Measurements from ENCODE around the gene SLC6A11.

SLC6A11 gene

DNA sequence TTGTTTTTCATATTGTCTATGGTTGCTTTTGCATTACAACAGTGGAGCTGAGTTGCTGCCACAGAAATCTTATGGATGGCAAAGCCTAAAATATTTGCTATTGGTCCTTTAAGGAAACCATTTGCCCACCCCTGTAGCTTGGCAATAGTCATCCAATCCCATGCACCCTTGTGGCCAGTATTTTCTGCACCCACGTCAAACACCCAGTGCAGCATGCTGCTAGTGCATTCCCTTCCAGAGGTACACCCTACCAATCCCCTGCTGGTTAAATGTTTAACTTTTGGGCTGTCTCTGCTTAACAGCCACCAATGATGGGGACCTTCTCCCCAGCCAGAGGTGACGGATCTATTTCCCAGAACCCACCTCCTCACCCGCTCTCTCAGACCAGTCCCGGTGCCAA, 23.8 kb upstream of the SLC6A11 start:
- no peak for DNase-seq

DNA sequence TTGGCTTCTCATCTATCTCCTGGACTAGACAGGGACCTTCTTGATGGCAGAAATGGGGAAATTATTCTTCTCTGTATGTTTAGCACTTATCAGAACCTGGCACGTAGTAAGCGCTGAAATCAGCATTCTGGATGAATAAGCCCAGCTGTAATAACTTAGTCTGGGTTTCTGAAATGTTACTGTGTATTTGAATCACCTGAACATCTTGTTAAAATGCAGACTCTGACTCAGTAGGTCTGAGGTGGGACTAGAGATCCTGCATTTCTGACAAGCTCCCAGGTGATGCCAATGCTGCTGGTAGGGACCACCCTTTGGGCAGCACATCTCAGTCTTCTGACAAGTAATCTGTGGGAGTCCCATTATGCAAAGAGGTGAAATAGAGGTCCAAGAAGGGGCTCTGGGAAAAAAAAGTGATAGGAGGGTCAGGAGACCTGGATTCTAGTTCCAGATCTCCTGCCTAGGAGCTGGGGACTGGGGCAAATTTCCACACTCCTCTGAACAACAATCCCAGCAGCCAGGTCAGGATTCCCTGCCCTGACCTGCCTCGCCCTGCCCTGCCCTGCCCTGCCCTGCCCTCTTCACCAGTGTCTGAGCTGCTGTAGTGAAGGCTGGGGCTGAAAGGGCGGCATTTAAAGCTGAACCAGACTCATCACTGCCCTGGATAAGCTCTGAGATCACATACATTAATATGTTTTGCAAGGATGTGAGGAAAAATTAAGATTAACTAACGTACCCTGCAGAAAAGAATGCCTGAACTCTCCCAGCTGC, 17.2 kb upstream of the SLC6A11 start:
- no peak for DNase-seq

DNA sequence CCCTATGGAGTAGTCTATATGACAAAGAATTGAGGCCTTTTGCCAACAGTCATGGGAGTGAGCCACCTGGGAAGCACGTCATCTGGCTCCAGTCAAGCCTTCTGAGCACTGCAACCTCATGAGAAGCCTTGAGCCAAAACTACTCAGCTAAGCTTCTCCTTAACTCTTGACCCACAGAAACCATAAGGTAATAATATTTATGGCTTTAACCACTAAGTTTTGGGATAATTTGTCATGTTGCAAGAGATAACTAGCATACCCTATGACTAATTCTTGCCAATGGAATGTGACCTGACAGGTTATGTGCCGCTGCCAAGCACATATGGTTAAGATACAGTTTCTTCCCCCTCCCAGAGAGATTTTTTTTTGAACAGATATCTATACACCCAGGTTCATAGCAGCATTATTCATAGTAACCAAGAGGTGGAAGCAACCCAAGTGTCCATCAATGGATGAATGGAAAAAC, 11.8 kb upstream of the SLC6A11 start:
- no peak for DNase-seq

DNA sequence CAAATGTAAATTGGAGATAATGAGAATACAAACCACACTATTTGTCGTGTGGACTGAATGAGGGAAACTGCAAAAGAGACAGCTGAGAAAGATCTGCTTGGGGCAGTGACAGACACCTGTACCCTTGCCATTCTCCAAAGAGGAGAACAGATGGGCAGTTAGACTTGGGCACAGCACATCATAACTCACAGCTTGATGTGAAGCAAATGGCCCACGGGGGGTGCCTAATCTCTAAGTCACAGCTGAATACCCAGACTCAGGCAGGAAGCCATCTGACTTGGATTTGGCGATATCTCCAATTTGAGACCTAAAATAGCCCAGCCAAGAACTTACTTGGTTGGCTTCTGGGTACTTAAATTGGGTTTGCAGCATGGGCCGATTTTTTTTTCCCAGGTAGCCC, 10.0 kb upstream of the SLC6A11 start:
- DNase-seq, result no peak

DNA sequence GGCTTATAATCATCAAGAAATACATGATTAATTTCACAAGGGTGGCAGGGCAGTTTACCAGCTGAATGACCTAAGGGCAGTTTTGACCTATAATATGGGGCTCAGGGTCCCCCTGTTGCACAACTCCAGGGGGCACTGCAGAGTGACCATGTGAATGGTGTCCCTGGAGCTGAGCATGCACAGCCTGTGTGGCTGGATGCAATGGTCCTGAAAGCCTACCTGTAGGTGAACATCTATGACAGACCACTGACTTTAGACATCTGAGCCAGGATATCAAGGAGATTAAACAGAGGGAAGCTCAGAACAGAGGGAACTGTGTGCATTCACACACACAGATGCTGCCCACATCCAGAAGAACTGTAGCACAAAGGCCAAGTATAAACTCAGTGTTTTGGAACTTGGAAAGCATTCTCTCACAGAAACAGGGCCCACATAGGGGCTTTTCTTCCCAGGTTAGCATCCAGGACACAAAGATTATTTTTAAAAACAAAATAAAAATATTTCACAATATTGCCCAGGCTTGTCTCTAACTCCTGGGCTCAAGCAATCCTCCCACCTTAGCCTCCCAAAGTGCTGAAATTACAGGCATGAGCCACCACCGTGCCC, 7.8 kb upstream of the SLC6A11 start:
- DNase-seq, result no peak

DNA sequence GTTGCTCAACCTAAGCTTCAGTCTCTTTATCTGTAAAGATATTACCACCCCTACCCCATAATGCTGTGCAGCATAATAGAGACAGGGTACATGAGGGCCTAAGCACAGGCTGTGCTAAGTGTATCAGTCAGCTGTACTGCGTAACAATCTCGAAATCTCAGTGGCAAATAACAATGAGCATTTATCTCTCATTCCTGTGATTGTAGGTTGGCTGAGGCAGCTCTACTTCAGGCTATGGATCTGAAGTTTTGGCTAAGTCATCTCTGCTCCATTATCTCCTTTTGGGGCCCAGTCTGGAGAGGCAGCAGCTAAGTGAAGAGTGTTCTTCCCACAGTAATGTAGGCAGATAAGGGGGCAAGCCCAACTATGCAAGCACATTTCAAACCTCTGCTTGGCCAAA, 7.1 kb upstream of the SLC6A11 start:
- no peak for DNase-seq

DNA sequence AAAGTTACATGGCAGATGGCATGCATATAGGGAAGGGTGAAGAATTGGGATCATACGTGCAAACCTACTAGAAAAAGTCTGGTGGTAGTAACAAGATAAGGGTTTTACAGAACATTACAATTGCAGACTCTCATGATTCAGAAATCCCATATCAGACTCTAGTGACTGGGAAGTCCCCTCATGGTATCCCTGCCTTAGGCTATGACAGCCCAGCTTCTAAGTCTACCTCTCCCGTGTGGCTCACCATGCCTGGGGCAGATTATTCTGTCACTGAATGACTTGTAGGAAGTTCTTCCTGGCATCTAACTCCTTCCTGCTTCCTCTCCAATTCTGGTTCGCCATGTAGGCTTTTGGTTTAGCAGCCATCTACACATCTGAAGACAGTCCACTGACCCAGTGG, 5.7 kb upstream of the SLC6A11 start:
- no peak for DNase-seq

DNA sequence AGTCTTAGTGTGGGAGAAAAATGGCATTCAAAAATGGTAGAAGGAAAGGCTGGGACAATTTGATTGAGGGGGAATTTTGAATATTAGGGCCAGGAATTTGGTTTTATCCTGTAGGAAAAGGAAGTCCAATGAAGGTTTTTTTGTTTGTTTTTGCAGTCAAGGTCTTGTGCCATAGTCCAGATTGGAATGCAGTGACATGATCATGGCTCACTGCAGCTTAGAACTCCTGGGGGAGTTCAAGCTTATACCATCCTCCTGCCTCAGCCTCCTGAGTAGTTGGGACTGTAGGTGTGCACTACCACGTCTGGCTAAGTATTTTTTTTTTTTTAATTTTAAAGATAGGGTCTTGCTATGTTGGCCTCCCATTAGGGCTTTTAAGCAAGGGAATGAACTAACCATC, 2.6 kb upstream of the SLC6A11 start:
- no peak for DNase-seq

DNA sequence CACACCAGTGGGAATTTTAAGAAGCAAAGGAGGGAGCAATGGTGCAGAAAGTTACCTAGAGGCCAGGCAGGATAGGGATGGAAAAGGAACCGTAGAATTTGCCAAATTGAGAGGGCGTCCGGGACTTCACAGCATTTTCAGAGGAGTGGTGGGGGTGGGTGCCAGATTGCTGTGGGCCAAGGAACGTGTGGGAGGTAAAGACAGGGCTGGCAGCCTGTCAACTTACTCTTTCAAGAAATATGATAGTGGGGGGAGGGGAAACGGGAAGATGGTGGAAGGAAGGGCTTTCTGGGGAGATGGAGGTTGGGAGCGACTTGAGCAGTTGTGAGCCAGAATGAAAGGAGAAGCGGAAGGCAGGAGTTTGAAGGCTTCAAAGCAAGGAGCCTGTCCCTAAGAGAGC, 1.4 kb upstream of the SLC6A11 start:
- DNase-seq, result no peak

DNA sequence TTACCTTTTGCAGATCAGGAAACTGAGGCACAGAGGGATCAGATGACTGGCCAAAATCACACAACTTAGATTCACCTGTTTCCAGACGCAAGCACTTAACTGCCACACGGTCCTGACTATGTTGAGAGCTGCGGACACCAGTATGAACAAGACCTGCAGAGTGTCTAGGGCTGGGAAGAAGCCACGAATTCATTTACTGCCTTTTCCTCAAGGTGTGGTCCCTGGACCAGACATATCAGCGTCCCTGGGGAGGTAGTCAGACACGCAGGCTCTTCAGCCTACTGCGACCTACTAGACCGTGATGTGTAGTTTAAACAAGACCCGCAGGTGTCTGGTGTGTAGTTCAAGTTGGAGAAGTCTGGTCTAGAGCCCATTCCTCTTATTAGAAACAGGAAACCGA, 541 bp upstream of the SLC6A11 start:
- DNase-seq, result no peak

DNA sequence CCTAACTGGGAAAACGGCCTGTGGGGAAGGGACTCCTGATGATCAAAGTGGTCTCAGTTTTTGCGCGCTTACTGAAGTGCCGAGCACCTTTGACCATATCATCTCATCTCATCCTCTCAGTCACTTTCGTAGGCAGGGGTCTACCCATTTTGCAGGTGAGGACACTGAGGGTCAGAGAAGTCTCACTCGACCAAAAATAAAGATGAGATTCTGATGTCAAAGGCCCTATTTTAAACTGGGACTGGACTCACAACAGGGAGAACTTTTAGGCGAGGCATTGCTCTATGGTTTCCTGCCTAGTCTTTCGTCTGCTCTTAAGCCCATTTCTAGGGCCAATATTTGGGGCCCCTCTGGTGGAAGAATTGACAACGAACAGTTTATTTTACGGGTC, 830 bp downstream of the SLC6A11 start:
- no peak for DNase-seq

DNA sequence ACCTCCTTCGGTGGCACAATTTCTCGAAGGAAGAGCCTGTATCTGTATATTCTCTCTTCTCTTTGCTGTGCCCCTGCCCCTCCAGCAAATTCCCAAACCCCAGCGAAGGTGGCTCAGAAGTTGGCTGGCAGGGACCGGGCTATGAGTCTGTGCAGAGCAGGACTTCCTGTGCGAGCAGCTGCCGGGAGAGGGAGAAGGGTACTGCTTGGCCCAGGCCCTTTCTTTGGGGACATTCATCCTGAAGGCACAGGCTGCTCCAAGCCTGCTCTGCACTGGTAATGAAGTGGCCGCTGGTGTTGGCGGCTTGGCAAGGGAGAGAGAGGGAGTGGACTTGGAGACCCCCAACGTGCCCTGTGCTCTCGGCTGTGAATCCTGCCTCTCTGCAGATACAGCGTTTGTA, 1.5 kb downstream of the SLC6A11 start:
- DNase-seq, result no peak

DNA sequence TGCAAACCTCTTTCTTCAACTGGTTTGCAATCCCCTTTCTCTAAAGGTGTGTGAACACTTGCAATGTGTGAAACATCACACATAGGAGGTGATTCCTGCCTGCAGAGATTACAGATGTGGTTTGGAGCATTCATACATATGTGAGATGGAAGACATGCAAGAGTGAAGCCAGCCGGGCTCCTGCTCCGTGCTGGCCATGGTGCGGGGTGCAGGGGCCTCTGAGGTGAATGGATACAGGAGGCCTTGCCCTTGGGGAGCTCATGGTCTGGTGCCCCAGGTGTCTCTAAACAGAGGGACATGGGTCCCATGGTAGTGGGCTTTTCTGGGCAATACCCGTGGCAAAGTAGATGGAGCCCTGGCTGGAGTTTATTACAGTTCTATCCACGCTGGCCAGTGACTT, 6.0 kb downstream of the SLC6A11 start:
- DNase-seq, result no peak

DNA sequence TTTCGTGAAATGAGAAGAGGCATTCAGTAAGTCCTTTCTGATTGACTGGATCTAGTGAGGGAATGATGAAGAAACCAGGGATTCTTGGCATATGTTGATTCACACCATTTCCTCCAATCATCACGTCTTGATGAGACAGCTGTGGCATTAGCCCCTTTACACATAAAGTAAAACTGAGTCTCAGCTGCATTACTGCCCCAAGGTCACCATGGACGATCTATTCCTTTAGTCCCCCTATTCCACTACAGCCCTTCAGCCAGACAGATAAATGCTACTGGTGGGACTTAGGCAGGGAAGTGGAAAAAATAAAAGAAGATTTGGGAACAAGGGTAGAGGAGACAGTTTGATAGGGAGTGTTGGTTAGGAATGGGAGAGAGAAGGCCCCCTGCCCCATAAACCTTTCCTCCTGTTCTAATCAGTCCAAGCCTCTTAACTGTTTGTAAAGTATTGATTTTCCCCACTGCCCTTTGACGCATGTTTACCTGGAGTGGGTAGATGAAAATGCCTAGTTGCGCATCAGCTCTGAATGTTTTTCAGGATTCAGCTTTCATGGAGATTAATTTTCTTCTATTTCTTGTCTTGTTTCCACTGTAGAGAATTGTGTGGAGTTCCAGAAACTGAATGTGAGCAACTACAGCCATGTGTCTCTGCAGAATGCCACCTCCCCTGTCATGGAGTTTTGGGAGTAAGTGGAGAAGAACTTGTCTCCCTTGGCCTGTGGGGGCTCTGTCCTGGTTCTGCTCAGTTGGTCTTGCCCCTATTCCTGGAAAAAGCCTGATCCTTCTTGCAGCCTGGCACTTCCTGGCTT, 6.9 kb downstream of the SLC6A11 start:
- DNase-seq, result no peak

DNA sequence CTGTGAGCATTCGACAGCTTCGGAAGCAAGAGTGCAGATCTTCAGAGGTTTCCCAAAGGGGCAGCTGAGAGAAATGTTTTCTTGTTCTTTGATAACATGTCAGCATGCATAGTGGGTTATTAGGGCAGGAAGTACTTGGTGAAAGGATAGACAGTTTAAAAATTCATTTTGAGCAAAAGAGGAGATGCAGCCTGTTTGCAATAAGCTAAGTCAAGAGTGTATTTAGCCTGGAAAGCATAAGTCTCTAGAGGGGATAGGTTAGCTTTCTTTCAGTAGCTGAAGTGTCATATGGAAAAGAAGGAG, 7.4 kb downstream of the SLC6A11 start:
- no peak for DNase-seq

DNA sequence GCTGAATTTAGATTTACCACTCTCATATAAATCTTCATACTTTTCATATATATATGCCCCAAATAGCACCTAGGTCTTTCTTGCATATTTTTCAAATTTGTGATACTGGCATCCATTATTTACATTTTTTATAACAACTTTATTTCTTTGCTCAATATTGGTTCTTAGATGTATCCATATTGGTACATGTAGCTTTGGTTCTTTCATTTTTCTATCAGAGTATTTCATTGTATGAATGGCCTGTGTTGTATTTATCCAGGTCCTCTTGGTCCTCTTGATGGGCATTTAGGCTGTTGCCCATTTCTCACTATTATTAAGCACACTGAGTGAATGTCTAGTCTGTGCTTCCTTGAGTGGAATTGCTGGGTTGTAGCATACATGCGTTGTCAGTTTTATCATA, 8.4 kb downstream of the SLC6A11 start:
- DNase-seq, result no peak

DNA sequence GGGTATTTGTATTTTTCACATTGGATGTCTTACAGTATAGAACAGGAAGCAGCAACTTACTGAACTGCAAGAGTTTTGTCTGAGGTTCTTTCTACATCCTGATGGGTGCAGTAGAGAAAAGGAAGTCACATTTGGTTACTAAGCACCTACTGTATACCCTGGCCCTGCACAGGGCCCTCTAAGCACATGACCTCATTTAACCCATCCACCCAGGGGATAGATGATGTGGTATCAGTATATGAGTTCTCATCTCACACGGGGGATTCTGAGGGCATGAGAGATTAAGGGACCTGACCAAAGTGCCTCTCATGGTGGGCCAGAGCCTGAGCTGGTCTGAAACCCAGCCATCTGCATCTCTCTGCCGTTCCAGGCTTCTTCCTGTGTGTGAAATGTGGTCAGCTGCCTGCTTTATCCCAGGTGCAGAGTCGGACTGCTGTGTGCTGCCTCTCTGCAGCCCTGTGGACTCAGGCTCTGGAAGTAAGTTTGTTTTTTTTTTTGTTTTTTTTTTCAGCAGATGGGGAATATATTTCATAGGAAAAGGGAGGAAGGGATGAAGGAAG, 17.9 kb downstream of the SLC6A11 start:
- no peak for DNase-seq

DNA sequence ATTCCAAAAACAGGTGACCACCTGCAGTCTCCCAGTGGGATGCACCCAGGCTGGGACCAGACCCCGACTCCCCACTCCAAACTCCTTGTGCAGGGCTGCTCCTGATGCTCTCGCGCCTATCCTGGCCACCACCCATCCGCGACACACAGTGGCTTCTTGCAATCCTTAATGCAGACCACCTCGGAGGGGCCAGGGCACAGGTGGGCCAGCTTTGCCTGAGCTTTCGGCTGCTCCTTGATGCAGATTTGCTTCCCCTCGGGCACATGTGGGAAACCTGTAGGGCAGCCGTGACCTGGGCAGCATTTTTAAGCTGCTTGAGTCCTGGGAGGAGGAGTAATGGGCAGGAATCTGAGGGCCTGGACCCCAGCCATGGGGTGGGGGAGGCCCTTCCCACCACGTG, 18.9 kb downstream of the SLC6A11 start:
- DNase-seq, result no peak

DNA sequence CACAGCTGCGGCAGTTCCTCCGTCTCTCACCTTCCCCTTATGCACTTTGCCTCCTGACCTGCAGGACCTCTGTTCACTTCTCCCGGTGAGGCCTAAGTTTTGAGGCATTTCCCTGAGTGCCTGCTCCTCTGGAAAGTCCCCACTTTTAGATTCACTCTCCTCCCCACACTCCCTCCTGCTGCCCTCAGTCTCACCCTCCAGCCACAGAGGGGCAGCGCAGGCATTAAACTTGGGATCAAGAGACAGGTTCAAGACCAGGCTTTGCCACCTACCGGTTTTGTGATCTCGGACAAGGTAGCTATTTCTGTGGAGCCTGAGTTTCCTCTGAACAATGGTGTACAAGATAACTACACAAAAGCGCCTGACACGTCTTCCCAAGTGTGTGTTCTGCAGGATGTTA, 19.4 kb downstream of the SLC6A11 start:
- no peak for DNase-seq

DNA sequence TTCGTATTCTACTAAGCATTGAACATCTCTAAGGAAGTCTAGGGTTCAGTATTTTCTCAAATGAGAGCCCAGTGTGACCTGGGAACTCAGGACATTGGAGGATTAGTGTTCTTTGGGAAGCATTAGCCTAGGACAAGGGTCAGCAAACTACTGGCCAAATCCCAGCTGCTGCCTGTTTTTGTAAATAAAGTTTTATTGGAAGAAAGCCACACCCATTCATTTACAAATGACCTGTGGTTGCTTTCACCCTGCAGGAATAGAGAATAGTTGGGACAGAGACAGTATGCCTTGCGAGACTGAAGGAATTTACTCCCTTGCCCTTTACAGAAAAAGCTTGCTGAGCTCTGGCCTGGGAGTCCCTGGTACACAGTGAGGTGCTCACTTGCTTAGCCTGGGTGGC, 20.6 kb downstream of the SLC6A11 start:
- no peak for DNase-seq

DNA sequence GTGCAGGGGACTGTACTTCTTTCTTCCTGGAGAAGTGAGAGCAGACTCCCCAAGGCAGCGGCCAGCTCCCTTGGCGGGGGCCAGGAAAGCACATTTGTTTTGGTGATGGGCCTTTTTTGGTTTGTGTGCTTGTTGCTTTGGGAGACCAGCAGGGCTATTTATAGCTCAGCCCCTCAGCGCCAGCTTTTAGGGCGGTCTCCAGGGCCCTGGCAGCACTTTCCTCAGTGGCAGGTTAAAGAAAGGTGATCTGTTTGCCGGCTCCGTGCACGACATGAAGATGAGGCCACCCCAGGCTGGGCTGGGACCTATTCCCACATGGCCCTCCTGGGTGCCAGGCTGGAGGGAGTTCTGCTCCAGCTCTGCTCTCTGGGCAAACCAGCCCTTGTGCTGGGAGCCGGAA, 21.8 kb downstream of the SLC6A11 start:
- DNase-seq, result no peak

DNA sequence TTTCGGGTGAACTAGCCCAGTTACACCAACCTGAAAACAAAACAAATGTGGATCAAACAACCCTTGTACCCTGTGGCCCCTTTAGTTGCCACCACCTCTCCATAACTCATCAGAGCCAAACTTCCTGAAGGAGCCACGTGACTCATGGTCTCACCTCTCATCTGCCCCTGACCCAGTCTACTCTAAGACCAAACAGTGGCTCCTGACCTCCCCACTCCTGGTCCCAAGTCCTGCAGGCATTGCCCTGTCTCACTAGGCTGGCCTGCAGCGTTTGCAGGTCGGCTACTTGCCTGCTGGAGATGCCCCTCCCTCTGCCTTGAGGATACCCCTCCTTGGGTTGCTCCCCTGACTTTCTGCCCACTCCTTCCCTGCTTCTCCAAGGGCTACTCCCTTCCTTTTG, 23.1 kb downstream of the SLC6A11 start:
- DNase-seq, result no peak

DNA sequence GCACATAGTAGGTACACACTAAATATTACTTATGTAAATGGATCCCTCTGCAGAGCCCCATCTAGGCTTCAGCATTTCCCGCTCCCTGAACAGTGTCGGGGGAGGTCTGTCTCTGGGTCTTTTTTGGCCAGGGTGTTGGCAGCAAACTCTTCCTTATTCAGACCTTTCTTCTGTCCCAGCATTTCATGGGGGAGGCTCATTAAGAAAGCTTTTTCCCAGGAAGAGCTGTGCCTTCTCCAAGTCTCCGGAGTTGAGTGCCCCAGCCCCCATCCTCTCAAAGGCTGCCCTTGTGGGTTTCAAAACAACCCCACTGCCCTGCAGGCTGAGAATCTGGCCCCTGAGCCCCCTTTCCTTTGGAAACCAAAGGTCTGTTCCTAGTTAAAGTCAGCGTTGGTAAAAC, 25.1 kb downstream of the SLC6A11 start:
- no peak for DNase-seq

DNA sequence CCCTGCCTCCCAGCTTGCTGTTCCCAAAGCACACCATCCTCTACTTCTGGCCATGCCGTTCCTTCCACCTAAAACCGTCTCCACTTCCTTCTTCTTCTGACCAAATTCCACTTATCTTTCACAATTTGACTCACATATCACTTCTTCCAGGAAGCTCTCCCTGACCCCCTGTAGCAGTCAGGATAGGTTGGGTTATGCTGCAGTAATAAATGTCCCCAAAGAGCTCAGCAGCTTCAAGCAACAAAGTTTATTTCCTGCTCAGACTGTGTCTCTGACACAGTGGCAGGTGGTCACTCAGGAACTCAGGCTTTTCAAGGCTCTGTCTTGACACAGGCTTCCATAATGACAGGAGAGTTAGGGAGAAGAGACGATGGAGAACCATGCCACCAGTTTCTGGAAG, 27.4 kb downstream of the SLC6A11 start:
- DNase-seq, result no peak

All from NCI-H748 treated with DMSO at 0.1 percent for 48 hours (cell line).